ENCODE results near the gene ZNF587B.

DNA sequence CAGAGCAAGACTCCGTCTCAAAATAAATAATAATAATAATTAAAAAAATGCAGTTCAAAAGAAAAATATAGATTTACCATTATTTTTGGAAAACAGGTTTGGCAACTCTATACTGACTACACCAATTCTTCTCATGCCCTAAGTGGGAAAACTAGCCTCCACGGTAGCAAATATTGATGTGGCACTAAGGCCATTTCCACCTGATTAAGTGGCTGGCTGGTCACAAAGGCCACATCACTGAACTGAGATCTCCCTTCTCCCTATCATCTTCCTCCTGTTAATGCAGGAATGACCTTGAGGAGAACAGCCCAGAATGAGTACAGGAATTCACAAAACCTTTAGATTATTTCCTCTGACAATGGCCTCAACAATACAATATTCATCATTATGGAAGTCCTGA lies 40.1 kb downstream of the ZNF587B start:
- TF ChIP-seq POLR2AphosphoS5 (IDR thresholded peaks at IDR 0.05; ENCODE audit: low read depth, low read length) = no peak
- TF ChIP-seq SIN3A (IDR thresholded peaks at IDR 0.05; ENCODE audit: borderline replicate concordance, insufficient read depth, low read length) = no peak
- TF ChIP-seq, protein P1, sequence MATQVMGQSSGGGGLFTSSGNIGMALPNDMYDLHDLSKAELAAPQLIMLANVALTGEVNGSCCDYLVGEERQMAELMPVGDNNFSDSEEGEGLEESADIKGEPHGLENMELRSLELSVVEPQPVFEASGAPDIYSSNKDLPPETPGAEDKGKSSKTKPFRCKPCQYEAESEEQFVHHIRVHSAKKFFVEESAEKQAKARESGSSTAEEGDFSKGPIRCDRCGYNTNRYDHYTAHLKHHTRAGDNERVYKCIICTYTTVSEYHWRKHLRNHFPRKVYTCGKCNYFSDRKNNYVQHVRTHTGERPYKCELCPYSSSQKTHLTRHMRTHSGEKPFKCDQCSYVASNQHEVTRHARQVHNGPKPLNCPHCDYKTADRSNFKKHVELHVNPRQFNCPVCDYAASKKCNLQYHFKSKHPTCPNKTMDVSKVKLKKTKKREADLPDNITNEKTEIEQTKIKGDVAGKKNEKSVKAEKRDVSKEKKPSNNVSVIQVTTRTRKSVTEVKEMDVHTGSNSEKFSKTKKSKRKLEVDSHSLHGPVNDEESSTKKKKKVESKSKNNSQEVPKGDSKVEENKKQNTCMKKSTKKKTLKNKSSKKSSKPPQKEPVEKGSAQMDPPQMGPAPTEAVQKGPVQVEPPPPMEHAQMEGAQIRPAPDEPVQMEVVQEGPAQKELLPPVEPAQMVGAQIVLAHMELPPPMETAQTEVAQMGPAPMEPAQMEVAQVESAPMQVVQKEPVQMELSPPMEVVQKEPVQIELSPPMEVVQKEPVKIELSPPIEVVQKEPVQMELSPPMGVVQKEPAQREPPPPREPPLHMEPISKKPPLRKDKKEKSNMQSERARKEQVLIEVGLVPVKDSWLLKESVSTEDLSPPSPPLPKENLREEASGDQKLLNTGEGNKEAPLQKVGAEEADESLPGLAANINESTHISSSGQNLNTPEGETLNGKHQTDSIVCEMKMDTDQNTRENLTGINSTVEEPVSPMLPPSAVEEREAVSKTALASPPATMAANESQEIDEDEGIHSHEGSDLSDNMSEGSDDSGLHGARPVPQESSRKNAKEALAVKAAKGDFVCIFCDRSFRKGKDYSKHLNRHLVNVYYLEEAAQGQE (IDR thresholded peaks at IDR 0.05; ENCODE audit: insufficient read depth in 1 of 2, low read depth in 2 of 2, low read length in 2 of 2) = no peak
- no peak for TF ChIP-seq TAF1 (IDR thresholded peaks at IDR 0.05; ENCODE audit: borderline replicate concordance, insufficient read depth, low read length)

Measured in PFSK-1 (cell line).